ENCODE data around the gene ENO1. TPM values are rescaled to one million over a fixed set of nuclear protein-coding genes. Genes with fewer than 3 reads are reported as not detected.
"Not testable (repeated sequence)": the region's sequence is repeated elsewhere in the genome, so short reads cannot be mapped to it uniquely, and the experiment has no call there.

The ENO1 gene
- total RNA-seq, 2 donors from 2014 or later, result 145 to 157 TPM

- no peak overlapping the region for H3K27ac ChIP-seq
- peaks cover 10% of the 10 kb centered on the region for H3K4me1 ChIP-seq
- no peaks in the 10 kb centered on the region for H3K36me3 ChIP-seq (replicated peaks in 1 of 2; ENCODE audit: insufficient read depth in 1 of 2, low read depth in 2 of 2)
- no peak for DNase-seq
- no peaks in the 10 kb centered on the region for H3K9me3 ChIP-seq
- H3K4me3 ChIP-seq, result no peak overlapping the region
- ATAC-seq, result no peak
- no peak for TF ChIP-seq POLR2A (IDR thresholded peaks at IDR 0.05)
- TF ChIP-seq CTCF (IDR thresholded peaks at IDR 0.05), result no peak
- WGBS, 2 donors, result 73 to 82% methylated on average over 9 to 10 of the region's 10 CpGs
- intact Hi-C loops (cut with DNase I), result no loop called here
- no peaks in the 10 kb centered on the region for H3K27me3 ChIP-seq
Observed at GRCh38 chr1:8825985-8826481, 52.5 kb downstream of the ENO1 start.

- Histone ChIP-seq H3K36me3 (replicated peaks in 1 of 2; ENCODE audit: insufficient read depth in 1 of 2, low read depth in 2 of 2) (no peaks in the 10 kb centered on the region), H3K27me3 (no peaks in the 10 kb centered on the region), H3K4me3 (no peak overlapping the region), H3K27ac (peak overlapping the region in 2 of 4 donors; percentile 6 to 43), H3K9me3 (no peaks in the 10 kb centered on the region), H3K4me1 (peaks cover 15% of the 10 kb centered on the region)
- 79 to 84% methylated on average over 6 of the region's 6 CpGs for WGBS, 2 donors
- intact Hi-C loops (cut with DNase I), result no loop called here
- DNase-seq (no peak), ATAC-seq (no peak)
- TF ChIP-seq POLR2A (IDR thresholded peaks at IDR 0.05) (no peak), CTCF (IDR thresholded peaks at IDR 0.05) (no peak)
Observed at GRCh38 chr1:8823295-8823664, 55.2 kb downstream of the ENO1 start.

GRCh38 chr1:8822373-8823294 is 55.9 kb downstream of the ENO1 start:
- H3K36me3 ChIP-seq (replicated peaks in 1 of 2; ENCODE audit: insufficient read depth in 1 of 2, low read depth in 2 of 2), result no peaks in the 10 kb centered on the region

GRCh38 chr1:8821084-8821483 is 57.4 kb downstream of the ENO1 start:
- Histone ChIP-seq H3K4me1 (peaks cover 24% of the 10 kb centered on the region), H3K4me3 (no peak overlapping the region), H3K9me3 (no peaks in the 10 kb centered on the region), H3K27ac (no peak overlapping the region), H3K27me3 (no peaks in the 10 kb centered on the region), H3K36me3 (replicated peaks in 1 of 2; ENCODE audit: insufficient read depth in 1 of 2, low read depth in 2 of 2) (no peaks in the 10 kb centered on the region)
- DNase-seq, result no peak
- intact Hi-C loops (cut with DNase I), result no loop called here
- TF ChIP-seq CTCF (IDR thresholded peaks at IDR 0.05), result no peak
- ATAC-seq, result no peak
- WGBS, 2 donors, result 45 to 46% methylated on average over 2 of the region's 2 CpGs

More at GRCh38 chr1:8822373-8823294, 55.9 kb downstream of the ENO1 start:
- intact Hi-C loops (cut with DNase I), result no loop called here
- peak; percentile 25 for ATAC-seq
- WGBS, 2 donors, result 72 to 78% methylated on average over 10 of the region's 10 CpGs
- Histone ChIP-seq H3K9me3 (no peaks in the 10 kb centered on the region), H3K27ac (peak overlapping the region in 2 of 4 donors; percentile 6 to 43), H3K4me3 (no peak overlapping the region), H3K4me1 (peaks cover 17% of the 10 kb centered on the region), H3K27me3 (no peaks in the 10 kb centered on the region)
- peak in 1 of 4 donors; percentile 26 for DNase-seq
- TF ChIP-seq CTCF (IDR thresholded peaks at IDR 0.05) (no peak), POLR2A (IDR thresholded peaks at IDR 0.05) (no peak)

- intact Hi-C loops (cut with DNase I); H3K9me3 ChIP-seq; H3K36me3 ChIP-seq (replicated peaks in 1 of 2; ENCODE audit: insufficient read depth in 1 of 2, low read depth in 2 of 2); H3K27me3 ChIP-seq; H3K4me3 ChIP-seq; ATAC-seq; DNase-seq: not testable (repeated sequence)
- Histone ChIP-seq H3K4me1 (peaks cover 44% of the 10 kb centered on the region), H3K27ac (peak overlapping the region in 2 of 4 donors; percentile 88 to 97)
- WGBS, 2 donors, result 86 to 93% methylated on average over 13 of the region's 13 CpGs
Observed at GRCh38 chr1:8818789-8819188, 59.7 kb downstream of the ENO1 start.
